GM18508 (cell line): Measurements from ENCODE around the gene PPP2R2D.
"Not testable (repeated sequence)": the region's sequence is repeated elsewhere in the genome, so short reads cannot be mapped to it uniquely, and the experiment has no call there.

Experiments used
- ATAC-seq: cut with Tn5 transposase; IDR thresholded peaks from one replicate; pipeline ENCODE4 v1.9.1; 2021; ENCODE audit warnings: moderate number of reproducible peaks; ENCODE audit not compliant: insufficient read depth, unreplicated experiment

PPP2R2D gene

DNA sequence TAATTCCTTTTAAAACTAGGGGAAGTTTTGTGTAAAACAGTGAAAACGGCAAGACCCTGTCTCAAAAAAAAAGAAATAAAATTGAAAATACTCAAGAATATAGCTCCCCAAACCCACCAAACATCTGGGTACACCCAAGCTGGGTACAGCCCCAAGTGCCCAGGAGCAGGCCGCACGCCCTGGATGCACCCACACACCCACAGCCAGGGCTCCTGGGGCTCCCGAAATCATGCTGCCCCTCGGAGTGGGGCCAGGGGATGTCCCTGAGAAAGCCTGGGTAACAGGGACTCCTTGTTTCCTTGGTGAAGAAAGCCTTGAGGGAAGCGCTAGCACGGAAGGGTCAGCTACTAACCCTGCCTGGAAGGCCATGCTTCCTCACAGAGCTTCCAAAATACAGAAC, 70.8 kb downstream of the PPP2R2D start:
- ATAC-seq, result no peak

- no peak for ATAC-seq
These were observed 71.8 kb downstream of the PPP2R2D start for GRCh38 chr10:131972474-131973071.

- no peak for ATAC-seq
These were observed 72.5 kb downstream of the PPP2R2D start for GRCh38 chr10:131973160-131973951.

DNA sequence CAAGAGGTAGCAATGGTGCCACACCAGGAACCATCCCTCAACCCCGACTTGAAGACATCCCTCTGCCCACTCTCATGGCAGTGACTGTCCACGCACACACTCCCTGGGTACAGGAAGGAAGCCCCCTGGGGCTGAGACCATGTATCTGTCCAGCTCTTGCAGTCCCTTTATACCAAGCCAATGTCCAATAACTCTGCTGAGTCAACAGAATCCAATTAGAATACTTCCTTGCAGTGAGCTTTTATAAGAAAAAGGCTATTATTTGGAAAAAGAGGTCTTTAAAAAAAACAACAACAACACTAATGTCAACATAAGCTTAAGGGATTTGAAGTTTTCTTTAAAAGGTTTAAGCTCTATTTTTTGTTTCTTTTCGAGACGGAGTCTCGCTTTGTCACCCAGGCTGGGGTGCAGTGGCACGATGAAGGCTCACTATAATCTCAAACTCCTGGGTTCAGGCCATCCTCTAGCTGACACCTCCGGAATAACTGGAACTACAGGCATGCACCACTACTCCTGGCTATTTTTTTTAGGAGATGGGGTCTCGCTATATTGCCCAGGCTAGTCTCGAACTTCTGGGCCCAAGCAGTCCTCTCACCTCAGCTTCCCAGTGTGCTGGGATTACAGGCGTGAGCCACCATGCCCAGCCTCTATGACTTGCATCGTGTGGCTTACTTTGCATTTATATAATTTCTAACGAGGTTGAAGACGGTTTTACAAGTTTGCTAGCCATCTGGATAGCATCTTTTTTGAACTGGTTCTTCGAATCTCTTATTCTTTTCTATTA, 73.4 kb downstream of the PPP2R2D start:
- no peak for ATAC-seq

GRCh38 chr10:131975003-131975402, 74.2 kb downstream of the PPP2R2D start:
- ATAC-seq, result no peak

DNA sequence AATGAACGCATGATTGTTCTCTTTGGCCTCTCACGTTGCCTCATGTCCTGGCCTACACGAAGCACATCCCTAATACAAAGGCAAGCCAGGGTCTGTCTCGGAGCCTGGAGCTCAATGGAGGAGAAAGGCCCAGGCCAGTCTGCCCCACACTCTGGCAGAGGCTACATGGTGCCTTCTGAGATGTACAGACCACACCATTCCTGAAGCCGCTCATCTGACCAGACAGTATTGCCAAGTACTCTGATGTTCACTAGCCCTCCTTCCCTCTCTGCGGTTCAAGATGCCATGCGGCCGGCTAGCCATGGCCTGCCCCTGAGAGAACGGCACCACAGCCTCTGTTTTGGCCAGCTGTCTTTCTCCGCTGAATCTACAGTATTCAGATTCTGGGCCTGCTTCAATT, 75.0 kb downstream of the PPP2R2D start:
- no peak for ATAC-seq

- no peak for ATAC-seq
These were observed 76.7 kb downstream of the PPP2R2D start for GRCh38 chr10:131977323-131978096.

DNA sequence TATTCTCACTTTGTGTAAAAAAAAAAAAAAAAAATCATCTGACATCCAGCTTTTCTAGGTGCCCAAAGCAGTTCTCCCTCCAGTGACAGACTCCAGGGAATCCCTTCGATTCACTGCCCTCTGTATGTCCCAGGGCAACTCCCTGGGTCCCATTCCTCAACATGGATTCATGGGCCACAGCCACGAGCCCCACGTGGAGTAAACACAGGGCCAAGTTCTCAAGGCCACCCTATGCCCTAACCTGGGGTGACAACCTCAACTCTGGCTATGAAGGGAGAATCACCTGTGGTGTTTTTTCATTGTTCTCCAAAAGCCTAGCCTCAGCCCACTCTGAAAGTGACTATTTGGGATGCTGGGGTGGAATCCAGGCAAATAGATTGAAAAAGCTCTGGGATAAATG, 77.6 kb downstream of the PPP2R2D start:
- ATAC-seq, result no peak

- no peak for ATAC-seq
These were observed 78.0 kb downstream of the PPP2R2D start for GRCh38 chr10:131978851-131979250.

GRCh38 chr10:131979336-131979735, 78.5 kb downstream of the PPP2R2D start:
- ATAC-seq, result no peak

DNA sequence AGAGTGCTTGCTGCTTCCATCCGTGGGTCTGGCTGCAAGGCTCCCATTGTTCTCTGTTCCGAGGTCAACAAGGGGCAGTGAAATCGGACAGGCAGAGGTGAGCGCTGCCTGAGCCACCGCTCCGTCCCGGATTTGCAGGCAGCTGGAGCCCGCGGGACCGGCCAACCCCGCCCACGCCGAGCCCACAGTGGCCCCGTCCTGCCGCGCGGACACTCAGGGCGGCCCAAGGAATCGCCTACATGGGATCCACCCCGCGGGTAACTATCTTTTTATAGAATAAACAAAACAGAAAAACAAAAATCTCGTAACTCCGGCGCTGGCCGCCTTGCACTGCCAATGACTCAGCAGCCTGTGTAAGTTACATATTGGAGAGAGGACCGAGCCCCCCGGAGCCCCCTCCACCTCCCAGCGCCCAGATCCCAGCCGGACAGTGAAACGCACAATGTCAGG, 79.0 kb downstream of the PPP2R2D start:
- ATAC-seq, result no peak

DNA sequence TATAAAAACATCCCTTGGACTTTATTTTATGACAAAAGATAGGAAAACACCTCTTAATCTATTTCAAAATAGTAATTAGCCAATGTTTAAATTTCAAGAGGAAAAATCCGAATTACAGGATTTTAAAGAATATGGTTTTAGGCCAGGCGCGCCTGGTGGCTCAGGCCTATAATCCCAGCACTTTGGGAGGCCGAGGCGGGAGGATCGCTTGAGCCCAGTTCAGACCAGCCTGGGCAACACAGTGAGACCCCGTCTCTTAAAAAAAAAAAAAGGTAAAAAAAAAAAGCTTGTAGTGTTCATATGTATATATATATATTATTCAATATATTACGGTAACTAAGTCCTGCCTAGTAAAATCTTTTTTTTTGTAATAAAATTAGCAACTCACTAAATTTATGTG, 79.5 kb downstream of the PPP2R2D start:
- no peak for ATAC-seq

DNA sequence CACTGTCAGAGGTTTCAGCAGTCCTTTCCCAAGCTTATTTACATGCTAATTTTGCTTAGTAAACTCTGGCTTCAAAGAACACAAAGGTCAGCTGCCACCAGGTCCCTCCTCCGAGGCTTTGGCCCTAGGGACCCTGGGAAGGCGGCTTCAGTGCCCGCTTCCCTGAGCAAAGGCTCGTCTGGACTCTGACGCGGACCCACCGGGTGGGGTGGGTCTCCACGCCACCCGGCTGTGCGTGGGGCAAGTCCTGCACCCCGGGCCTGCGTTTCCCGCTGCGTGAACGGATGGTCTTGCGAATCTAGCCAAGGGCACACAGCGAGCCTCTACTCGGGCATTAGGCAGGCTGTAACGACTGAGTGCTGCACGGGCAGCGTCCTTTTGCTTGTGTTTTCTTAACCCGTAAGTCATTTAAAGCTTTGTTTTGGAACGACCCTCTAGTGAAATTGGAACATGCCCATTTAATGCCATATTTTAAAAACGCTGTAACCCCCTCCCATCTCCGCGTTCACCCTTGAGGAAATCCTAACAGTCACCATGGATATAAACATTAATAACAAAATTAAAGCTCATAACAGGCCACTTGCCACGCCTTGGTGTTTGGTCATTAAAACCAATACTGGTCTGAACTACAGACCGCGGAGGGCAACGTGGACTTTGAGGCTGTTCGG, 80.1 kb downstream of the PPP2R2D start:
- ATAC-seq, result no peak

DNA sequence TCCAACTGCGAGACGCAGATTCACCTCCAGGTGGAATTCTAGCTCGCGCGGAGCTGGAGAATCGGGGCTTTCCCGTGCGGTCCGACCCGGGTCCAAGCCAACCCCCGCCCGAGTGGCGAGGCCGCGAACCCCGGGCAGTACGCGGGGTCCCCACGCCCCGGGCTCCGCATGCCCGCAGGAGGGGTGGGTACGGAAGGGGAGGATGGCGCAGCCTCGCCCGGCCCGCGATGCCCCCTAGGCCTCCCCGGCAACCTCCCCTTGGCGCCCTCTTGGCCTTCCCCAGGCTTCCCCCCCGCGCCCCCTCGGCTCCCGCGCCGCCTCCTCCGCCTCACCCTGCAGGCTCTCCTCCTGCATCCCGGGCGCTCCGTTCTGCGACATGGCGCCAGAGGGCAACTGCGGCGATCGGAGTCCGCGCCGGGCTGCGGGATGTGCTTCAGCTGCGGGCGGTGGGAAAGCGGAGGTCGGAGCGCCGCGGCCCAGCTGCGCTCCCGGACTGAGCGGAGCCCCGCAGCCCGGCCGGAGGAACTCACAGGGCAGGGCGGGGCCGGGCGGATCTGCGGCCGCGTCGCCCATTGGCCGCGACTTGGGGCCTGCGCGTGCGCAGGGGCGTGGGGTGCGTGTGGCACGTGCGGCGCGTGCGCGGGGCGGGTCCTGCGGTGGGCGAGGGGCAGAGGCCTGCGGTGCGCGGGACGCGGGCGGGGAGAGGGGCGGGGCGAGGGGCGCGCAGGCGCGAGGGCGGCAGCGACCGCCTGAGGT, 80.8 kb downstream of the PPP2R2D start, which contains the start of gene BNIP3:
Gene BNIP3 (minus strand): TSS at position 495 of the 756 bp plus-strand sequence. CDS start 117 bp downstream, at position 378.
- peak; percentile 61 for ATAC-seq

- no peak for ATAC-seq
These were observed 81.5 kb downstream of the PPP2R2D start for GRCh38 chr10:131982185-131982756.

GRCh38 chr10:131982796-131983195, 82.0 kb downstream of the PPP2R2D start:
- ATAC-seq, result no peak

DNA sequence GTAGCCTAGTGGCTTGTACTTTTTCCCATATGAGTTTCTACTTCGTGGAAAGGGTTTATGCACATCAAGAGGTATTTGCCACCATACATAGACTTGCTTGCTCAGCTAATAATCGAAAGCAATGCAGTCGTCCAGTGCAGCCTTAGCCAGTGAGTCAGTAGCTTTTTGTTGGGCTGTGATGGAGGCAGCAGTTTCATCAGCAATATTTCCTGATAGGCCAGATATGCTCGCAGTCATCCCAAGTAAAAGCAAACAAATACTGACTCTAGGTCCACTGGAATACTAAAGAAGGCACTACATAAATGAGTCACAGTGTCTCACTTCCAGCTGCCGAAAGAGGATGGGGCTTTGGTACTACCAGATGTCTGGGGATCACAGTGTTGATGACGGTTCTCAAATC, 83.0 kb downstream of the PPP2R2D start:
- no peak for ATAC-seq

DNA sequence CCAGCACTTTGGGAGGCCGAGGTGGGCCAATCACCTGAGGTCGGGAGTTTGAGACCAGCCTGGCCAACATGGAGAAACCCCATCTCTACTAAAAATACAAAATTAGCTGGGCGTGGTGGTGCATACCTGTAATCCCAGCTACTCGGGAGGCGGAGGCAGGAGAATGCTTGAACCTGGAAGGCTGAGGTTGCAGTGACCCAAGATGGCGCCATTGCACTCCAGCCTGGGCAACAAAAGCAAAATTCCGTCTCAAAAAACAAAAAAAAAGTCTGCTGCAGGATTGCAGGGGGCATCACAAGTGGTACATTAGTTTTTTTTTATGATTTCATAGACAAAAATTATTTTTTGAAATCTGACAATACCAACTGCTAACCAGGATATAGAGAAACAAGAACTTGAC, 86.0 kb downstream of the PPP2R2D start:
- ATAC-seq, result not testable (repeated sequence)

DNA sequence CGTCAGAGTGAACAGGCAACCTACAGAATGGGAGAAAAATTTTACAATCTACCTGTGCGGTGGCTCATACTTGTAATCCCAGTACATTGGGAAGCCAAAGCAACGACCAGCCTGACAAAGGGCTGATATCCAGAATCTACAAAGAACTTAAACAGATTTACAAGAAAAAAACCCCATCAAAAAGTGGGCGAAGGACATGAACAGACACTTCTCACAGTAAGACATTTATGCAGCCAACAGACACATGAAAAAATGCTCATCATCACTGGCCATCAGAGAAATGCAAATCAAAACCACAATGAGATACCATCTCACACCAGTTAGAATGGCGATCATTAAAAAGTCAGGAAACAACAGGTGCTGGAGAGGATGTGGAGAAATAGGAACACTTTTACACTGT, 86.5 kb downstream of the PPP2R2D start:
- not testable (repeated sequence) for ATAC-seq
